ENCODE data around the gene CHTF8.
A peak's percentile ranks its signal among the peaks of the same experiment; 100 is the strongest.
"Not testable (repeated sequence)": the region's sequence is repeated elsewhere in the genome, so short reads cannot be mapped to it uniquely, and the experiment has no call there.

CHTF8 gene

GRCh38 chr16:69141936-69142335, 9.5 kb upstream of the CHTF8 start:
- no peak for TF ChIP-seq CTCF (IDR thresholded peaks at IDR 0.05; ENCODE audit: low read depth, low read length)
- TF ChIP-seq, protein P1, sequence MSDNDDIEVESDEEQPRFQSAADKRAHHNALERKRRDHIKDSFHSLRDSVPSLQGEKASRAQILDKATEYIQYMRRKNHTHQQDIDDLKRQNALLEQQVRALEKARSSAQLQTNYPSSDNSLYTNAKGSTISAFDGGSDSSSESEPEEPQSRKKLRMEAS (IDR thresholded peaks at IDR 0.05; ENCODE audit: low read depth, low read length), result no peak
- no peak for TF ChIP-seq POLR2A (IDR thresholded peaks at IDR 0.05; ENCODE audit: extremely low read depth, insufficient read length)
- no peak for TF ChIP-seq MYC (IDR thresholded peaks at IDR 0.05; ENCODE audit: low read depth, low read length)
- DNase-seq (ENCODE audit: low read depth), result no peak
- H3K4me3 ChIP-seq (ENCODE audit: low read depth, low read length), result no peak overlapping the region

GRCh38 chr16:69141014-69141413, 8.6 kb upstream of the CHTF8 start:
- TF ChIP-seq MYC (IDR thresholded peaks at IDR 0.05; ENCODE audit: low read depth, low read length) (no peak), CTCF (IDR thresholded peaks at IDR 0.05; ENCODE audit: low read depth, low read length) (no peak), POLR2A (IDR thresholded peaks at IDR 0.05; ENCODE audit: extremely low read depth, insufficient read length) (no peak)
- TF ChIP-seq, protein P1 (IDR thresholded peaks at IDR 0.05; ENCODE audit: low read depth, low read length), result no peak
- no peak for DNase-seq (ENCODE audit: low read depth)
- no peak overlapping the region for H3K4me3 ChIP-seq (ENCODE audit: low read depth, low read length)

DNA sequence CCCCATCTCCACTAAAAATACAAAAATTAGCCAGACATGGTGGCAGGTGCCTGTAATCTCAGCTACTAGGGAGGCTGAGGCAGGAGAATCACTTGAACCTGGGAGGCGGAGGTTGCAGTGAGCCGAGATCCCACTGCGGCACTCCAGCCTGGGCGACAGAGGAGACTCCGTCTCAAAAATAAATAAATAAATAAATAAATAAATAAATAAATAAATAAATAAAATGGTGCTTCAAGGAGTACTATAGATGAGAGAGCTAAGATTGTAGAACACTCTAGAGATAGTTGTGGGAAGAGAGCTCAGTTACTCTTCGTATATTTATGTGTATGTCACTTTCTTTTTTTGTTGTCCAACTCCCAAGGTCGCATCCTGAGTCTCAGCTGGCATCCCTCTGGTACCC, 7.1 kb upstream of the CHTF8 start:
- DNase-seq (ENCODE audit: low read depth); H3K4me3 ChIP-seq (ENCODE audit: low read depth, low read length): not testable (repeated sequence)

- H3K4me3 ChIP-seq (ENCODE audit: low read depth, low read length), result no peak overlapping the region
- DNase-seq (ENCODE audit: low read depth), result no peak
- TF ChIP-seq POLR2A (IDR thresholded peaks at IDR 0.05; ENCODE audit: extremely low read depth, insufficient read length) (no peak), CTCF (IDR thresholded peaks at IDR 0.05; ENCODE audit: low read depth, low read length) (no peak), MYC (IDR thresholded peaks at IDR 0.05; ENCODE audit: low read depth, low read length) (no peak)
- TF ChIP-seq, protein P1 (IDR thresholded peaks at IDR 0.05; ENCODE audit: low read depth, low read length), result no peak
Measured at GRCh38 chr16:69138608-69139007, 6.2 kb upstream of the CHTF8 start.

DNA sequence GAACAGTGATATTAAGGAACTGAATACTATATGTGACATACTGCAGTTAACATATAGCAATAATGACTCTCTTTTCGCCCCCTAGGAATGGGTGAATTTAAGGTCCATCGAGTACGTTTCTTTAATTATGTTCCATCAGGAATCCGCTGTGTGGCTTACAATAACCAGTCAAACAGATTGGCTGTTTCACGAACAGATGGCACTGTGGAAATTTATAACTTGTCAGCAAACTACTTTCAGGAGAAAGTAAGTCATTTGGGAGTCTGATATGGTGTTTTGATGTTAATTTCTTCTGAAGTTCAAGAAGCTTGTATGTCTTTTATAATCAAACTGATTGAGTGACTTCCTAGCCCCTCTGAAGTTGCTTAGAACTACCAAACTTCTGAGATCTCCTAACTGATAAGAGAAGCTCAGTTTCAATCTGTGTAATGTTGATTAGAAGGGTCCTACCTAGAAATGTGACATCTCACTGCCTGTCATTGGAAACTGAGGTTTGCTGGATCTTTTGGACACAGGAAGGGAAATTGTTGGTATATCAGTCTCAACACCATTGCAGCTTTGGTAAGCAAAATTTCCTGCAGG, 1.1 kb upstream of the CHTF8 start:
- no peak for DNase-seq (ENCODE audit: low read depth)
- TF ChIP-seq CTCF (IDR thresholded peaks at IDR 0.05; ENCODE audit: low read depth, low read length) (no peak), MYC (IDR thresholded peaks at IDR 0.05; ENCODE audit: low read depth, low read length) (no peak), POLR2A (IDR thresholded peaks at IDR 0.05; ENCODE audit: extremely low read depth, insufficient read length) (no peak)
- TF ChIP-seq, protein P1 (IDR thresholded peaks at IDR 0.05; ENCODE audit: low read depth, low read length), result no peak
- H3K4me3 ChIP-seq (ENCODE audit: low read depth, low read length), result peak overlapping the region; percentile 96

- TF ChIP-seq POLR2A (IDR thresholded peaks at IDR 0.05; ENCODE audit: extremely low read depth, insufficient read length) (no peak), MYC (IDR thresholded peaks at IDR 0.05; ENCODE audit: low read depth, low read length) (no peak), CTCF (IDR thresholded peaks at IDR 0.05; ENCODE audit: low read depth, low read length) (no peak)
- TF ChIP-seq, protein P1 (IDR thresholded peaks at IDR 0.05; ENCODE audit: low read depth, low read length), result no peak
- H3K4me3 ChIP-seq (ENCODE audit: low read depth, low read length), result peak overlapping the region; percentile 95
- peak; percentile 94 for DNase-seq (ENCODE audit: low read depth)
Measured at GRCh38 chr16:69131839-69132423, 457 bp downstream of the CHTF8 start.

All from NB4 (cell line).